Measurements from ENCODE around the gene WDR86.

The WDR86 gene

DNA sequence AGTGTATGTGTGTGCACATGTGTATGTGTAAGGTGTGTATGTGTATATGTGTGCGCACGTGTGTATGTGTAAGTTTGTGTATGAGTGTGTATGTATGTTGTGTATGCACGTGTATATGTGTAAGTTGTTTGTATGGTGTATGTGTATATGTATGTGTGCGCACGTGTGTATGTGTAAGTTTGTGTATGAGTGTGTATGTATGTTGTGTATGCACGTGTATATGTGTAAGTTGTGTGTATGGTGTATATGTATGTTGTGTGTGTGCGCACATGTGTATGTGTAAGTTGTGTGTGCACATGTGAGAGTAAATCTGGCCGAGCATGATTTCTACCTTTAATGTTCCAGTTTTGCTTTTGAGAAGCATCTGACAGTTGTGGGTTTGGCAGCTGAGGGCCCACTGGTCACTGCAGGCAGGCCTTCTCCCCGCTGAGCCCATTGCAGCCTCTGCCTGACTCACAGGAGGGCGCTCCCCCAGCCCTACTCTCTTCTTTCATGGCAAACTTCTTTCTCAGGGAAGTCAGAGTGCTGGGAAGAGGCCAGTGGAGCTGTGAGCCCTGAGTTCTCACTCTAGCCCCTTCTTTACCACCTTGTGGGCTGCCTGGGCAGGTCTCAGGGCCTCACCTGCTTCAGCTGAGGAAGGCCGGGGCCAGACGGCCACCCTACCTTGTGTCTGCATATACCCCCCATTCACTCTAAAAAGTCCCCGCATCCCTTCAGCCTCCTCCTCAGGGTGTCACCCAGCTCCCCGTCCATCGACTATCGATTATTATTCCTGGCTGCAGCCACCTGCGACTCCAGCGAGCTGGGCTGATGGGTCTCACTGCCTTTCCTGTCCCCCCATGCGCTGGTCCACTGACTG lies 11.2 kb downstream of the WDR86 start:
- ChIA-PET CTCF (no interaction called here), POLR2A (no interaction called here)

DNA sequence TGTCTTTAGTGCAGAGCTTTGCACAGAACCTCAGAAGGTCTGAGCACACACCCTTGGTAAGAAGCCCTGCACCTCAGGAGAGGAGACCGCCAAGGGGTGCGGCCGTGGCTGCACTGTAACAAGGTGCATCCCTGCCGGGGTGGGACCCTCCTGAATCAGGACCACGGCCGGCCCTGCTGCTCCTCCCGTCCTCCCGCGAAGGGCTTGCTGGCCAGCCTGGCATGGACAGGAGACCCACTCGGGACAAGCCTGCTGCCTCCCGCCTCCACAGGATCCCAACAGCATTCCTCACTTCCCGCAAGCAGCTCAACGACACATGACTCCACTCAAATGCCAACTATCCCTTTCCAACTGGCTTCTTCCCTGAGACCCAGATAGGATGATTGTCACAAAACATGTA lies 12.8 kb downstream of the WDR86 start:
- POLR2A ChIA-PET, result no interaction called here
- no peak for TF ChIP-seq ARNT (IDR thresholded peaks at IDR 0.05)
- no peak for TF ChIP-seq FOXA1 (IDR thresholded peaks at IDR 0.05)
- TF ChIP-seq HDGF (IDR thresholded peaks at IDR 0.05; ENCODE audit: borderline replicate concordance), result no peak
- no peak for TF ChIP-seq L3MBTL2 (conservative IDR thresholded peaks at IDR 0.05)
- no peak for TF ChIP-seq SP1 (IDR thresholded peaks at IDR 0.05)
- TF ChIP-seq ZNF384 (IDR thresholded peaks at IDR 0.05), result no peak
- TF ChIP-seq TARDBP (IDR thresholded peaks at IDR 0.05), result no peak
- no peak for TF ChIP-seq NFRKB (IDR thresholded peaks at IDR 0.05)
- TF ChIP-seq ELF4 (IDR thresholded peaks at IDR 0.05), result no peak
- no peak for DNase-seq (ENCODE audit: extremely low spot score)
- CTCF ChIA-PET, result interaction anchor here (1.1 kb wide), 1 partner anchor 82 kb away, joined by 3 read pairs; no protein-coding TSS in a partner anchor

More for the DNA sequence above, 11.2 kb downstream of the WDR86 start:
- DNase-seq (ENCODE audit: extremely low spot score), result no peak
- no peak for TF ChIP-seq L3MBTL2 (conservative IDR thresholded peaks at IDR 0.05)
- no peak for TF ChIP-seq BHLHE40 (IDR thresholded peaks at IDR 0.05; ENCODE audit: borderline replicate concordance)
- no peak for TF ChIP-seq FOXM1 (IDR thresholded peaks at IDR 0.05; ENCODE audit: borderline replicate concordance)
- no peak for TF ChIP-seq ELF4 (IDR thresholded peaks at IDR 0.05)
- no peak for TF ChIP-seq FOXA1 (IDR thresholded peaks at IDR 0.05)
- no peak for TF ChIP-seq CTBP1 (IDR thresholded peaks at IDR 0.05; ENCODE audit: borderline replicate concordance)

DNA sequence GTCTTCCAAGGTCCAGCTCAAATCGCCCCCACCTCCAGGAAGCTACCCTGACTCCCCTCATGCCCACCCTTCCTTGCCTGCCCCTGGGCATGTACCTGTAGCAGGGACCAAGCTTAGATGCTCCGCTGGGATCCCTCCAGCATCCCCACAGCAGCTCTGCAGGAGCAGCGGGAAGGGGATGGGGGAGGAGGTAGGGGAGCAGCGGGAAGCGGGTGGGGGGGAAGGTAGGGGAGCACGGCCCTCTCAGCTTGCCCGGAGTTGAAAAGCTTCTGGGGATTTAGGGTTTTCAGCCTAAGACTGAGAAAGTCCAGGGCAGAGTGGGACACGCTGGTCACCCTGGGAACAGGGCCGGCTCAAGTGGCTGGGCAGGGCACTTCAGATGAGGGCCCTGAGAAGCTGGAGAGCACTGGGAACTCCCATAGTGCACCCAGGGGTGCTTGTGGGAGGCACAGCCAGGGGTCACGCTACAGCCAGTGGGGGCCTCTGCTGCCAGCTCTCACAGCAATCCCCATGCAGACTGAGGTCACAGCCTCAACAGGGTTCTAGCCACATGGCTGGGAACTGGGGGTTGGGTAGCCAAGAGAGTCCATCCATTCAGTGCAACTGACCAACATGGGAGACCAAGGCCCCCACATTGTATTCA lies 13.4 kb downstream of the WDR86 start:
- ChIA-PET POLR2A (no interaction called here), CTCF (interaction anchor here (1.1 kb wide), 1 partner anchor 81 kb away, joined by 3 read pairs; no protein-coding TSS in a partner anchor)
- no peak for DNase-seq (ENCODE audit: extremely low spot score)
- TF ChIP-seq FOXM1 (IDR thresholded peaks at IDR 0.05; ENCODE audit: borderline replicate concordance), result no peak
- no peak for TF ChIP-seq L3MBTL2 (conservative IDR thresholded peaks at IDR 0.05)

DNA sequence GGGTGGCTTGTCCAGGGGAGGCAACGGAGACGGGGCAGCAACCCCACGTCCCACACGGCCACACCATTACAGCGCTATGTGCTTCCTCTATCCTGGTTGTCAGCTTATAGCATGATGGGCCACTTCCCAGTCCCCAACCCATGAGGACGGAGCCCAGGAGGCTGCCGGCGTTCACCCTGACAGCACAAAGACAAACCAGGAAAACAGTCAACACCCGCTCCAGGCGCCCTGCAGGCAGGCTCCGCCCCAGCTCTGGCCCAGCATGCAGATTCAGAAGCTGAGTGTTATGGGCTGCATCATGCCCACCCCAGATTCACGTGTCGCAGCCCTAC lies 14.8 kb downstream of the WDR86 start:
- CTCF ChIA-PET, result interaction anchor here (1.0 kb wide), 1 partner anchor 54 kb away, joined by 4 read pairs; no protein-coding TSS in a partner anchor
- DNase-seq (ENCODE audit: extremely low spot score), result no peak
- POLR2A ChIA-PET, result no interaction called here
- TF ChIP-seq ELF4 (IDR thresholded peaks at IDR 0.05) (no peak), ARNT (IDR thresholded peaks at IDR 0.05) (no peak), TARDBP (IDR thresholded peaks at IDR 0.05) (no peak), ZNF384 (IDR thresholded peaks at IDR 0.05) (no peak), FOXM1 (IDR thresholded peaks at IDR 0.05; ENCODE audit: borderline replicate concordance) (no peak), CTBP1 (IDR thresholded peaks at IDR 0.05; ENCODE audit: borderline replicate concordance) (no peak), HDGF (IDR thresholded peaks at IDR 0.05; ENCODE audit: borderline replicate concordance) (no peak), FOXA1 (IDR thresholded peaks at IDR 0.05) (no peak), L3MBTL2 (conservative IDR thresholded peaks at IDR 0.05) (no peak), FOXK2 (IDR thresholded peaks at IDR 0.05) (no peak)

DNA sequence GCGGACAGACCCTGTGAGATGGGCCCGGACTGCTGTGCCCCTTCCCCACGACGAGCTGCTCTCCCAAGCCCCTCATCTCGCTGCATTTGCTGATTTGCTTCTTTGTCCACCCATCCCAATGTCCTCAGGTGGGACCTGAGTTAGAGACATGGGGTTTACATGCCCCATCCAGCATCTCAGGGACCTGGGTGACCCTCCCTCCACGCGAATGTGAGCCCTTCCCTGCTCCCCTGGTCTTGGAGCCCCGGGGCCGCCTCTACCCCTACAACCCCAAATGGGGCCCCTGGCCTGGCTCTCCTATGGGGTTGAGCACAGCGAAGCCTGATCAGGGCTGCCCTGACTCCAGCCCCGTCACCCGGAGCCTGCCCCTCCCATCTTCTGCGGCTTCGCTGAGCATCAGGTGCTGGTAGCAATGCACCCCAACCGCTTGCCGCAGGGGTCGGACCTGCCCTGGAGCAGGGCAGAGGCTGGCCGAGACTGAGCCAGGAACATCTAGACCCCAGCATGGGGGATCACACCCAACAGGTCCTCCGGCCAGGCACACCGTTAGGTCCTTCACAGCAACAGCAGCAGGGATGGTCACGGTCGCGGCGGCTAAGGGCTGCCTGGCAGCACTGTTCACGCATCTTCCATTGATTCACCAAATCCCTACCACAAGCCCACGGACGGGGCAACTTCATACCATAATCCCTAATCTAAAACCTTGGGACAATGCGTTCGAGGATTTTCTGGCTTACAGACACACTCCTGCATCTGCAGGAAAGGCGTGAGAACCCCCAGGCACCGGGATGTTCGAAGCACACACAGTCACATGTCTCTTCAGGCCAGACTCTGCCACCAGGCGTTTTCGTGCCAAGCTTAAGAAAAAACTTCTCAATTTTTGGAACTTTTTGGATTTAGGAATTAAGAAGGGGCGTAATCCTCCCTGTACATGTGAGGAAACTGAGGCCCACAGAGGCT lies 15.5 kb downstream of the WDR86 start:
- POLR2A ChIA-PET, result no interaction called here
- no peak for TF ChIP-seq SP1 (IDR thresholded peaks at IDR 0.05)
- no peak for TF ChIP-seq ZNF384 (IDR thresholded peaks at IDR 0.05)
- no peak for TF ChIP-seq NFRKB (IDR thresholded peaks at IDR 0.05)
- no peak for TF ChIP-seq SUZ12 (IDR thresholded peaks at IDR 0.05)
- TF ChIP-seq ARNT (IDR thresholded peaks at IDR 0.05), result no peak
- TF ChIP-seq, protein P1, sequence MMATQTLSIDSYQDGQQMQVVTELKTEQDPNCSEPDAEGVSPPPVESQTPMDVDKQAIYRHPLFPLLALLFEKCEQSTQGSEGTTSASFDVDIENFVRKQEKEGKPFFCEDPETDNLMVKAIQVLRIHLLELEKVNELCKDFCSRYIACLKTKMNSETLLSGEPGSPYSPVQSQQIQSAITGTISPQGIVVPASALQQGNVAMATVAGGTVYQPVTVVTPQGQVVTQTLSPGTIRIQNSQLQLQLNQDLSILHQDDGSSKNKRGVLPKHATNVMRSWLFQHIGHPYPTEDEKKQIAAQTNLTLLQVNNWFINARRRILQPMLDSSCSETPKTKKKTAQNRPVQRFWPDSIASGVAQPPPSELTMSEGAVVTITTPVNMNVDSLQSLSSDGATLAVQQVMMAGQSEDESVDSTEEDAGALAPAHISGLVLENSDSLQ (IDR thresholded peaks at IDR 0.05), result no peak
- TF ChIP-seq FOXM1 (IDR thresholded peaks at IDR 0.05; ENCODE audit: borderline replicate concordance), result no peak
- no peak for TF ChIP-seq LEF1 (IDR thresholded peaks at IDR 0.05; ENCODE audit: borderline replicate concordance)
- TF ChIP-seq L3MBTL2 (conservative IDR thresholded peaks at IDR 0.05), result no peak
- TF ChIP-seq FOXK2 (IDR thresholded peaks at IDR 0.05), result no peak
- no peak for TF ChIP-seq FOXA1 (IDR thresholded peaks at IDR 0.05)
- no peak for TF ChIP-seq TARDBP (IDR thresholded peaks at IDR 0.05)
- TF ChIP-seq BHLHE40 (IDR thresholded peaks at IDR 0.05; ENCODE audit: borderline replicate concordance), result no peak
- CTCF ChIA-PET, result interaction anchor here (1.0 kb wide), 1 partner anchor 55 kb away, joined by 4 read pairs; no protein-coding TSS in a partner anchor
- DNase-seq (ENCODE audit: extremely low spot score), result no peak

DNA sequence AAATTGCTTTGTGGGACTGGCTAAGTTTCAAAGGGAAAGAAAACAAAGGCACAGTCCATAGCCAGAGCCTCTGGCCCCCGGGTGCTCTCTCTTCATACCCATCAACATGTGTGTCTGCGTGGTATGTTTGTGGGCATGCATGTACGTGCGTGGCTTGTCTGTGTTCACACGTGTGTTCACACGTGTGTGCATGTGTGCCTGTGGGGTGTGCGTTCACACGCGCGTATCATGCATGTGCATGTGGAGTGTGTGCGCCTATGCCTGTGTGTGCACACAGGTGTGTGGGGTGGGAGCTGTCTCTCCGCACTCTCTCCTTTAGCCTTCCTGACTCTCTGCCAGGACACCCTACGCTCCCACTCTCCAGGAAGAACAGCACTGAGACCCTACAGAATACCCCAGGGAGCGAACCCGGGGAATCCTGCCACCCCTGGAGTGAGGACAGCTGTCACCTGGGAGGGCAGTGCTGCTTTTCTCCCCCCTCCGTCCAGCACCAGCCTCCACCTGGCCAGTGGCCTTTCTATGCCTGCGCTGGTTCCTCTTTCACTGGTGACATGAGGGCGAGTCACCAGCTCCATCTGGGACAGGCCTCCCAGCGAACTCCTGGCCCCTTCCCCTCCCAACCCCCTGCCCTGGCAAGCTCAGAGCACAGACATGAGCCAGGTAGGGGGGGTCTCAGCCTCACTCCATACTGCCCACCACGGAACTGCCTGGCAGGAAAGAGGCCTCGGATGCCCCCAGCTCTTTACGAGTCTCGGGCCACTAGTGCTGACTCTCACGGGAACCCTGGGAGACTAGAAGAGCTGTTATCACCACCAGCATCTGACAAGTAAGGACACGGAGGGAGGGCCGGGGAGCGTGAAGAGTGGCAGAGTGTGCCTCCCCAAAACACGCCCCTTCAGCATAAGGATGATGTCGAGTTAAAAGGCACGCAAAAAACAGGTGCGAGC lies 16.5 kb downstream of the WDR86 start:
- no peak for DNase-seq (ENCODE audit: extremely low spot score)
- ChIA-PET POLR2A (no interaction called here), CTCF (interaction anchor here (0.6 kb wide), 1 partner anchor 11 kb away, joined by 3 read pairs; no protein-coding TSS in a partner anchor)
- TF ChIP-seq ELF4 (IDR thresholded peaks at IDR 0.05) (no peak), SP1 (IDR thresholded peaks at IDR 0.05) (no peak), FOXK2 (IDR thresholded peaks at IDR 0.05) (no peak), BHLHE40 (IDR thresholded peaks at IDR 0.05; ENCODE audit: borderline replicate concordance) (no peak), HDGF (IDR thresholded peaks at IDR 0.05; ENCODE audit: borderline replicate concordance) (no peak), FOXA1 (IDR thresholded peaks at IDR 0.05) (no peak), SUZ12 (IDR thresholded peaks at IDR 0.05) (no peak), NFRKB (IDR thresholded peaks at IDR 0.05) (no peak), CTBP1 (IDR thresholded peaks at IDR 0.05; ENCODE audit: borderline replicate concordance) (no peak)
- TF ChIP-seq, protein P1 (IDR thresholded peaks at IDR 0.05), result no peak

All from HEK293T (cell line).